Lung (tissue), 12 donors: ENCODE results near the gene PSMB11. TPM values are rescaled to one million over a fixed set of nuclear protein-coding genes. Genes with fewer than 3 reads are reported as not detected.
A peak's percentile ranks its signal among the peaks of the same experiment; 100 is the strongest.

Experiments
- ATAC-seq: fragments of 200-7000 bp; cut with Tn5 transposase; one replicate; pipeline ENCODE4 v1.9.1; 2020; ENCODE audit warnings: moderate number of reproducible peaks; ENCODE audit not compliant: insufficient read depth, low FRiP score
- DNase-seq, 3 donors: peaks; one replicate each; pipeline ENCODE4 v3.0.0-alpha.2; 2013 to 2017
- H3K27ac ChIP-seq, 2 donors: one replicate each; pipeline ENCODE4 v1.5.1; 2013; ENCODE audit warnings: mild to moderate bottlenecking in 2 of 2, moderate library complexity in 2 of 2, control low read depth in 1 of 2, inconsistent platforms in 1 of 2, low read depth in 1 of 2, low read length in 1 of 2
- H3K27me3 ChIP-seq, 3 donors: one replicate each; pipeline ENCODE4 v1.5.1; 2013; ENCODE audit warnings: low read length in 2 of 3; ENCODE audit not compliant: control insufficient read depth in 3 of 3, insufficient read depth in 3 of 3
- H3K36me3 ChIP-seq, 4 donors: one replicate each; pipeline ENCODE4 v1.5.1; 2013; ENCODE audit warnings: low read length in 4 of 4, mild to moderate bottlenecking in 1 of 4, moderate library complexity in 1 of 4; ENCODE audit not compliant: control insufficient read depth in 4 of 4, insufficient read depth in 4 of 4
- H3K4me1 ChIP-seq, 5 donors: one replicate each; pipeline ENCODE4 v1.5.1; 2013; ENCODE audit warnings: low read length in 5 of 5, mild to moderate bottlenecking in 2 of 5, moderate library complexity in 1 of 5; ENCODE audit not compliant: control insufficient read depth in 5 of 5, insufficient read depth in 5 of 5
- H3K4me3 ChIP-seq: one replicate; pipeline ENCODE4 v1.5.1; 2013; ENCODE audit warnings: mild to moderate bottlenecking, control low read depth, moderate library complexity
- H3K9ac ChIP-seq, 2 donors: one replicate each; pipeline ENCODE4 v1.5.1; 2013; ENCODE audit warnings: low read length in 2 of 2, control low read depth in 1 of 2; ENCODE audit not compliant: insufficient read depth in 1 of 2
- H3K9me3 ChIP-seq, 4 donors: one replicate each; pipeline ENCODE4 v1.5.1; 2013; ENCODE audit warnings: low read length in 3 of 4, mild to moderate bottlenecking in 1 of 4, moderate library complexity in 1 of 4; ENCODE audit not compliant: control insufficient read depth in 4 of 4, insufficient read depth in 3 of 4
- CTCF ChIP-seq: IDR thresholded peaks from 2 replicates; pipeline ENCODE4 v1.5.1; 2012; ENCODE audit warnings: mild to moderate bottlenecking; ENCODE audit errors: control extremely low read depth, extremely low read depth
- WGBS, 2 donors: extraction: QIAGEN DNeasy Blood & Tissue Kit; methylation state at CpG; one replicate each; pipeline ENCODE4 v1.1.7; 2013; 5-methylcytosine and 5-hydroxymethylcytosine counted together
- polyA plus RNA-seq, 2 donors: library from polyadenylated mRNA; stranded (reverse); fragments of 200-250 nt; gene quantifications; one replicate each; pipeline ENCODE4 v1.2.1, GENCODE V29; 2013
- total RNA-seq, 2 donors: library from RNA; depleted of rRNA in 1 of 2; stranded (reverse); fragments of >200 nt in 1 of 2; gene quantifications; one replicate each; pipeline ENCODE4 v1.2.1, GENCODE V29; 2014 to 2021
- donor health status: control.
- donor health status: control.
- donor health status: Bipolar disorder and iron deficiency.
- donor health status: healthy.
- donor health status: DM: yes; HTN: yes; CAD: no.

The PSMB11 gene
- total and polyA plus RNA-seq, 4 donors, result not detected

DNA sequence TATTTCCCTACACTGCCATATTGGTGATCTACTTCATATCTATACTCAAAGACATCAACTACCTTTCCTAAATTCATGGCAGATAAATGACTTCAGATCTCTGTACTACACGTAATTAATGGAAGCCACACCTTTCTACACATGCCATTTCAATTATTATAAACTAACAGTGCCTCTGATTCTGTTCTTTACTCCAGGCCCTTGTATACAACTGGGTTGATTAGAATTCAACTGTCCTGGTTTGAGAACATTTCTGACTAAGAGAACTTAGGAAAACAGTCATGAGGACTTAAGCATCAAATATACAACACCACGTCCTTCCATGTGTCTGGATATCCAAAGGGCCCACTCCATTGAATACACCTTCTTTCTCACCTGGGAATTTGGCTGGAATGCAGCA lies 51.1 kb downstream of the PSMB11 start:
- Histone ChIP-seq H3K4me1 (peaks cover 3 to 23% (median 10%) of the 10 kb centered on the region in 5 donors), H3K9ac (no peak overlapping the region), H3K36me3 (peaks cover 15 to 35% (median 27%) of the 10 kb centered on the region in 4 donors), H3K27ac (no peak overlapping the region), H3K9me3 (no peaks in the 10 kb centered on the region), H3K27me3 (no peaks in the 10 kb centered on the region), H3K4me3 (no peak overlapping the region)
- DNase-seq (no peak), ATAC-seq (no peak)
- TF ChIP-seq CTCF, result no peak
- WGBS, 2 donors, result 65 to 76% methylated on average over 2 of the region's 2 CpGs

DNA sequence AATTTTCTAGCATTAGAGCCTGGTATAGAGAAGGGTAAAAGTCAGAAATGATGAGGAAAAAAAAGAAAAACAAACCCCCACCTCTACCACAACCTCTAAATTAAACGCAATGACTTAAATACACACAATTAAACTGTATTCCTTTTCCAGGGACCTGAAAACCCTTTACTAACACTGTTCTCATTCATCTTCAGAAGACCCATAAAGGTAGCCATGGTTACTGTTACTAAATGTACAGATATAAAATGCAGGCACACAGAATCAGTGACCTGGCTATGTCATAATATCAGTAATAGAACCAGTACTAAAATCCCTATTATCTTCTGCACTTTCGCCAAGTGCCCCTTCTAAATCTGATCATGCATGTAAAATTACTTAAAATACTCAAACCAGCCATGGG lies 51.5 kb downstream of the PSMB11 start:
- no peaks in the 10 kb centered on the region for H3K27me3 ChIP-seq
- H3K27ac ChIP-seq, result no peak overlapping the region
- peaks cover 3 to 23% (median 10%) of the 10 kb centered on the region in 5 donors for H3K4me1 ChIP-seq
- no peak for TF ChIP-seq CTCF
- DNase-seq (no peak), ATAC-seq (no peak)
- H3K9me3 ChIP-seq, result no peaks in the 10 kb centered on the region
- no peak overlapping the region for H3K4me3 ChIP-seq
- WGBS, 2 donors, result 77 to 86% methylated on average over 2 of the region's 2 CpGs
- H3K9ac ChIP-seq, result peak overlapping the region; percentile 91 to 95
- H3K36me3 ChIP-seq, result peaks cover 17 to 36% (median 29%) of the 10 kb centered on the region in 4 donors

Other genes starting within 250 kb of the PSMB11 start
- gene SLC7A7, start 226.8 kb upstream of the PSMB11 start, total RNA-seq, result 10 to 100 TPM; 28.0 to 65.2 TPM
- 100 to 1,000 TPM in 1 of 2 donors, 10 to 100 TPM in 1; 31.2 to 113 TPM for gene SLC7A7, start 226.8 kb upstream of the PSMB11 start, polyA plus RNA-seq
- 100 to 1,000 TPM in 1 of 2 donors, 10 to 100 TPM in 1; 27.5 to 102 TPM for gene MRPL52, start 212.3 kb upstream of the PSMB11 start, total RNA-seq
- gene MRPL52, start 212.3 kb upstream of the PSMB11 start, polyA plus RNA-seq, result 100 to 1,000 TPM; 105 to 239 TPM
- 100 to 1,000 TPM; 121 to 162 TPM for gene MMP14, start 205.6 kb upstream of the PSMB11 start, total RNA-seq
- 100 to 1,000 TPM; 125 to 144 TPM for gene MMP14, start 205.6 kb upstream of the PSMB11 start, polyA plus RNA-seq
- gene LRP10, start 170.5 kb upstream of the PSMB11 start, total RNA-seq, result 100 to 1,000 TPM in 1 of 2 donors, 10 to 100 TPM in 1; 55.2 to 148 TPM
- 100 to 1,000 TPM in 1 of 2 donors, 10 to 100 TPM in 1; 25.7 to 133 TPM for gene LRP10, start 170.5 kb upstream of the PSMB11 start, polyA plus RNA-seq
- under 1 TPM in 1 of 2 donors, not detected in 1; 0.92 TPM for gene REM2, start 159.0 kb upstream of the PSMB11 start, total RNA-seq
- gene REM2, start 159.0 kb upstream of the PSMB11 start, polyA plus RNA-seq, result under 1 TPM; 0.88 to 0.98 TPM
- gene RBM23, start 123.1 kb upstream of the PSMB11 start, total RNA-seq, result 100 to 1,000 TPM in 1 of 2 donors, 10 to 100 TPM in 1; 85.3 to 104 TPM
- 10 to 100 TPM; 27.7 to 58.1 TPM for gene RBM23, start 123.1 kb upstream of the PSMB11 start, polyA plus RNA-seq
- 10 to 100 TPM; 45.6 to 54.7 TPM for gene PRMT5, start 112.8 kb upstream of the PSMB11 start, total RNA-seq
- gene PRMT5, start 112.8 kb upstream of the PSMB11 start, polyA plus RNA-seq, result 10 to 100 TPM; 19.2 to 56.5 TPM
- gene HAUS4, start 85.1 kb upstream of the PSMB11 start, total RNA-seq, result 10 to 100 TPM; 47.2 to 49.0 TPM
- 10 to 100 TPM; 28.3 to 45.5 TPM for gene HAUS4, start 85.1 kb upstream of the PSMB11 start, polyA plus RNA-seq
- 10 to 100 TPM; 33.8 to 34.2 TPM for gene AJUBA, start 59.7 kb upstream of the PSMB11 start, total RNA-seq
- gene AJUBA, start 59.7 kb upstream of the PSMB11 start, polyA plus RNA-seq, result 10 to 100 TPM in 1 of 2 donors, 1 to 10 TPM in 1; 7.2 to 23.7 TPM
- 10 to 100 TPM; 10.3 to 14.9 TPM for gene C14orf93, start 32.1 kb upstream of the PSMB11 start, total RNA-seq
- gene C14orf93, start 32.1 kb upstream of the PSMB11 start, polyA plus RNA-seq, result 1 to 10 TPM; 7.5 to 8.4 TPM
- gene PSMB5, start 7.3 kb upstream of the PSMB11 start, total RNA-seq, result 100 to 1,000 TPM in 1 of 2 donors, 10 to 100 TPM in 1; 64.8 to 107 TPM
- 100 to 1,000 TPM in 1 of 2 donors, 10 to 100 TPM in 1; 94.6 to 147 TPM for gene PSMB5, start 7.3 kb upstream of the PSMB11 start, polyA plus RNA-seq
- gene CDH24, start 15.3 kb downstream of the PSMB11 start, total RNA-seq, result 1 to 10 TPM; 4.2 to 4.6 TPM
- 1 to 10 TPM; 2.0 to 4.8 TPM for gene CDH24, start 15.3 kb downstream of the PSMB11 start, polyA plus RNA-seq
- 100 to 1,000 TPM; 125 to 154 TPM for gene ACIN1, start 52.9 kb downstream of the PSMB11 start, total RNA-seq
- gene ACIN1, start 52.9 kb downstream of the PSMB11 start, polyA plus RNA-seq, result 100 to 1,000 TPM in 1 of 2 donors, 10 to 100 TPM in 1; 76.3 to 106 TPM
- gene C14orf119, start 53.3 kb downstream of the PSMB11 start, total RNA-seq, result 10 to 100 TPM; 23.9 to 56.7 TPM
- 10 to 100 TPM; 26.0 to 64.9 TPM for gene C14orf119, start 53.3 kb downstream of the PSMB11 start, polyA plus RNA-seq
- not detected for gene CIROP, start 62.8 kb downstream of the PSMB11 start, total RNA-seq
- not detected for gene CIROP, start 62.8 kb downstream of the PSMB11 start, polyA plus RNA-seq
- gene CEBPE, start 77.0 kb downstream of the PSMB11 start, total RNA-seq, result under 1 TPM in 1 of 2 donors, not detected in 1; 0.67 TPM
- 1 to 10 TPM in 1 of 2 donors, under 1 TPM in 1; 0.16 to 3.5 TPM for gene CEBPE, start 77.0 kb downstream of the PSMB11 start, polyA plus RNA-seq
- gene SLC7A8, start 141.4 kb downstream of the PSMB11 start, total RNA-seq, result 10 to 100 TPM; 54.4 to 74.0 TPM
- gene SLC7A8, start 141.4 kb downstream of the PSMB11 start, polyA plus RNA-seq, result 10 to 100 TPM; 28.1 to 29.5 TPM
- not detected for gene RNF212B, start 195.7 kb downstream of the PSMB11 start, total RNA-seq
- gene RNF212B, start 195.7 kb downstream of the PSMB11 start, polyA plus RNA-seq, result under 1 TPM in 1 of 2 donors, not detected in 1; 0.09 TPM
- gene HOMEZ, start 243.9 kb downstream of the PSMB11 start, total RNA-seq, result 10 to 100 TPM in 1 of 2 donors, 1 to 10 TPM in 1; 6.1 to 13.4 TPM
- 1 to 10 TPM; 6.9 to 9.8 TPM for gene HOMEZ, start 243.9 kb downstream of the PSMB11 start, polyA plus RNA-seq